MG63 (cell line): ENCODE results near the gene PLCD1. TPM values are rescaled to one million over a fixed set of nuclear protein-coding genes. Genes with fewer than 3 reads are reported as not detected.
"Not testable (repeated sequence)": the region's sequence is repeated elsewhere in the genome, so short reads cannot be mapped to it uniquely, and the experiment has no call there.

Source experiments
- DNase-seq: peaks from one replicate; pipeline ENCODE4 v3.0.0-alpha.2; 2020
- H3K27me3 ChIP-seq: fragments of 250-450 bp; sonication (Bioruptor Pico); 2 replicates; pipeline ENCODE4 v1.5.1; 2020; ENCODE audit warnings: mild to moderate bottlenecking, moderate library complexity
- H3K36me3 ChIP-seq: fragments of 250-450 bp; sonication (Bioruptor Pico); 2 replicates; pipeline ENCODE4 v1.5.1; 2020; ENCODE audit warnings: mild to moderate bottlenecking, moderate library complexity
- H3K4me3 ChIP-seq: fragments of 250-450 bp; sonication (Bioruptor Pico); 2 replicates; pipeline ENCODE4 v1.5.1; 2020; ENCODE audit warnings: mild to moderate bottlenecking, moderate library complexity
- H3K9me3 ChIP-seq: fragments of 250-450 bp; sonication (Bioruptor Pico); 2 replicates; pipeline ENCODE4 v1.5.1; 2020; ENCODE audit warnings: mild to moderate bottlenecking, moderate library complexity
- total RNA-seq: library from RNA; depleted of rRNA; stranded (reverse); fragments of >200 nt; shearing (Covaris generic); gene quantifications from 2 replicates; pipeline ENCODE4 v1.2.3, GENCODE V29; 2014; ENCODE audit warnings: low replicate concordance; rRNA removed

The PLCD1 gene
- total RNA-seq, result 0.13 TPM in 1 of 2 replicates, not detected in the other

DNA sequence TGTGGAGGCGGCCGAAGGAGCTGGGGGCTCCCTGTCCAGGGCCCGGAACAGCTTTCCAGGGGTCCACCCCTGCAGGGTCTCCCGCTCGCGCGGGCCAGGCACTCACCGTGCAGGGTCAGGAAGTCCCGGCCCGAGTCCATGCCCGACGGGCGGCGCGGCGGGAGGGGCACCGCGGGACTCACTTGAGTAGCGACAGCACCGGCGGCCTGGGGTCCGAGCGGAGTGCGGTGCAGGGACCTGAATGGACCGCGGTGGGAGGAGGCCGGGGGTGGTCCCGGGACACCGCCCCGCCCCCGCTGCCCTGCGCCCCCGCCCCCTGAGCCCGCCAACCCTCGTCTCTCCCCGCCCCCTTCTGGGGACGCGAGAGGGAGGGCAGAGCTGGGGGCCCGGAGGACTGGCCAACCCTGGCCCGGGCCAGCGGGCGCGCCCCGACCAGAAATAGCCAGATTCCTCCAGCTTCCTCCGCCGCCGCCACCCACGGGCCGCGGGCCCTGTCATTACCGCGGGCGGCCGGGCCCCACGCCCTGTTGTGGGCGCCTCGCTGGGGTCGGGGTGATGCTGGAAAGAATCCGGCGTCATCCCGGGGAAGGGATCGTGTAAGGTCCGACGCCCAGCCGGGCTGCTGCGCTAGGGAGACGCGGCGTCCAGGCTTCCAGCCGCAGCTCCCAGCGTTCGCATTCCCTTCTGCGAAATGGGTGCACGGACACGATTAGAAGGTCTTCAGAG is at the start of gene PLCD1:
Gene PLCD1, minus strand, starts transcription at position 243 of the 726 bp plus-strand sequence. Its CDS starts 103 bp downstream, at position 140.
- DNase-seq, result no peak
- Histone ChIP-seq H3K27me3 (no peaks in the 10 kb centered on the region), H3K4me3 (no peak within 1 kb of the TSS), H3K9me3 (no peaks in the 10 kb centered on the region), H3K36me3 (no peaks in the 10 kb centered on the region)

DNA sequence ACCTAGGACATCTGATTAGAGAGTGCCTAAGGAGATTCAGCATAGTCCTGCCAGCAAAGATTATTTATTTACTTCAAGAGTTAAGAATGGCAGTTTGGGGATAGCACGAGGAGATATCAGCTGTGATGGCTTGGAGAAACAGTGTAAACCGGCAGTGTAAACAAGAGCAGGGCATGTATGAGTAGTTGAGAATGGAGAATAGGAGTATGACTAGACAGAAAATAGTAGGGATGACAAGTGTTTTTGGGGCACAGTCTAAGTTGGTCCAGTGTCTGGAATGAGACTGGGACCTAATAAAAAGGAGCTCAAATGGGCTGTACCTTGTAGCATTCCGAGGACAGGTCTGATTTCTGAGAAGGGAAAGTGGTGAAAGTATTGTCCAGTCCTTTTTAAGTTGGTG is 47.6 kb upstream of the PLCD1 start:
- not testable (repeated sequence) for H3K36me3 ChIP-seq, DNase-seq, H3K9me3 ChIP-seq, H3K4me3 ChIP-seq, H3K27me3 ChIP-seq

DNA sequence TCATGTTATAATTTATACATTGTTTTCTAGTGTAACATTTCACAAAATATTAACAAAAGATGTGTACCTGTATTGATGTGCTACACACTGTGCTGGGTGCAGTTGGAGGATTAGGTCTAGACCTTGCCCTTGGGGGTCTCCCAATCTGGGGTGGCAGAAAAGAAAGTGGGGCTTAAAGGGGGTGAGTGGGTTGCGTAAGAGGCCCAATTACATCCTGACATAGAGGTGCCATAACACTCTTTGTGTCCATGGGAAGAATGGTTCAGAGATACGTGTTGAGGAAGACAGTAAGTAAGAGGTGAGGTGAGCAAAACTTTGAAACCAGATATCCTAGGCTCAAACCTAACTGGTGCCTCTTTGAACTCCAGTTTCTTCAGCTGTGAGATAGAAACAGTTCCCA is 40.6 kb upstream of the PLCD1 start:
- no peak for DNase-seq
- H3K4me3 ChIP-seq, result no peak overlapping the region
- no peaks in the 10 kb centered on the region for H3K36me3 ChIP-seq
- no peaks in the 10 kb centered on the region for H3K9me3 ChIP-seq
- no peaks in the 10 kb centered on the region for H3K27me3 ChIP-seq

DNA sequence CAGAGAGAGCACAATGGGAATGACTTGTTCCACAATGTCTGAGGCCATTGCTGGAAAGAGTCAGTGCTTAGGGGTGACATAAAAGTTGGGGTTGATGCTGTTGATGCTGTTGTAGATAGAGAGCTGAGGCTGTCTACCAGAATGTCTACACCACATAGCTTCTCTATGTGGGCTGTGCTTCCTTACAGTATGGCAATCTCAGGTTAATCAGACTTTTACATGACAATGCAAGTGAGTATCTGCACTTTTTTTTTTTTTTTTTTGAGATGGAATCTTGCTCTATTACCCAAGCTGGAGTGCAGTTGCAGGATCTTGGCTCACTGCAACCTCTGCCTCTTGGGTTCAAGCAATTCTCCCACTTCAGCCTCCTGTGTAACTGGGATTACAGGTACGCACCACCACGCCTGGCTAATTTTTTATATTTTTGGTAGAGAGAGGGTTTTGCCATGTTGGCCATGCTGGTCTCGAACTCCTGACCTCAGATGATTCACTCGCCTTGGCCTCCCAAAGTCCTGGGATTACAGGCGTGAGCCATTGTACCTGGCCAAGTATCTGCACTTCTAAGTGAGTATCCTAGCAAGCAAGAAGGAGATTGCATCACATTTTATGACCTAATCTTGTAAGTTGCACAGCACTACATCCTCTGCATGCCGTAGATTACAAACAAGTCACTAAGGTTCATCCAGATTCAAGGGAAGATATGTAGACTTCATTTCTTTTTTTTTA is 38.2 kb upstream of the PLCD1 start:
- H3K36me3 ChIP-seq, result no peaks in the 10 kb centered on the region
- no peaks in the 10 kb centered on the region for H3K27me3 ChIP-seq
- no peak overlapping the region for H3K4me3 ChIP-seq
- H3K9me3 ChIP-seq, result no peaks in the 10 kb centered on the region
- no peak for DNase-seq

DNA sequence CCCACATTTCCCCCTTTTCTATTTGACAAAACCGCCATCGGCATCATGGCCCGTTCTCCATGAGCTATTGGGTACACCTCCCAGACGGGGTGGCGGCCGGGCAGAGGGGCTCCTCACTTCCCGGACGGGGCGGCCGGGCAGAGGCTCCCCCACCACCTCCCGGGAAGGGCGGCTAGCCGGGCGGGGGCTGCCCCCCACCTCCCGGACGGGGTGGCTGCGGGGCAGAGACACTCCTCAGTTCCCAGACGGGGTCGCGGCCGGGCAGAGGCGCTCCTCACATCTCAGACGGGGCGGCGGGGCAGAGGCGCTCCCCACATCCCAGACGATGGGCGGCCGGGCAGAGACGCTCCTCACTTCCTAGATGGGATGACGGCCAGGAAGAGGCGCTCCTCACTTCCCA is 35.0 kb upstream of the PLCD1 start:
- H3K27me3 ChIP-seq, H3K9me3 ChIP-seq, H3K36me3 ChIP-seq, H3K4me3 ChIP-seq, DNase-seq: not testable (repeated sequence)

DNA sequence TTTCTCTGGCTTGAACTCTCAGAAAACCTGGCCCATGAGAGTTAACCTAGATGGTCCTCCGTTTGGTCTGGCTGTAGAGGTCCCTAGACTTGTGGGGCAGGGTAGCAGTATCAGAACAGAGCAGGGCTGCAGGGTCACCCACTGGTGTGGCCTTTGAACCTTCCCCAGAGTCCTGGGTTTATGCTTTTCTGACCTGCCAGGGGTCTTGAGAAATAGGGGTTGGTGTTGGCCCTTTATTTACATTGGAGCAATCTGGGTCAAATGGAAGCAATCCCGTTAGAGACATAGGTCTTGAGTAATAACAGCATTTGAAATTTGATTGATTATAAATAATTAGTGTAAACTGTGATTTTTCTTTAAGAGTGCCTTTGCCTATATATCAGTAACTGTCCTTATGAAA is 33.4 kb upstream of the PLCD1 start:
- Histone ChIP-seq H3K27me3 (no peaks in the 10 kb centered on the region), H3K4me3 (no peak overlapping the region)
- DNase-seq, result no peak

DNA sequence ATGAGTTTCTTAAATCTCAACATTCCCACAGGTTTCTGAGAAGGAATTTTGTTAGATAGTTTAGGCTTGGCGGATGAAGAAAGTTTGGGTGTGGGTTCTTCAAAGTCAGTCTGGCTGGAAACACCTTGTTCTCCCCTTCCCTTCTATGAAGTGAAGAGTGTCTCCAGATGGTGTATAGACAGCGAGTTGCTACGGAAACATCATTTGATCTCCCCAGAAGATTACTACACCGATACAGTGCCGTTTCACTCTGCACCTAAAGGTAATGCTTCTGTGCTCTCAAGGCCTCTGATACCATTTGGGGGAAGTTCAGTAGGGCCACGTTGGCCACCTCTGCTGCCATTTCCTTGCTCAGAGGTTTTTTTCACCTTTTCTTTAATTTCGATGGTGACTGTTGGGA is 30.1 kb upstream of the PLCD1 start:
- DNase-seq, result no peak
- Histone ChIP-seq H3K4me3 (no peak overlapping the region), H3K9me3 (no peaks in the 10 kb centered on the region), H3K27me3 (no peaks in the 10 kb centered on the region), H3K36me3 (no peaks in the 10 kb centered on the region)

More for the DNA sequence above, 33.4 kb upstream of the PLCD1 start:
- no peaks in the 10 kb centered on the region for H3K36me3 ChIP-seq
- H3K9me3 ChIP-seq, result no peaks in the 10 kb centered on the region

DNA sequence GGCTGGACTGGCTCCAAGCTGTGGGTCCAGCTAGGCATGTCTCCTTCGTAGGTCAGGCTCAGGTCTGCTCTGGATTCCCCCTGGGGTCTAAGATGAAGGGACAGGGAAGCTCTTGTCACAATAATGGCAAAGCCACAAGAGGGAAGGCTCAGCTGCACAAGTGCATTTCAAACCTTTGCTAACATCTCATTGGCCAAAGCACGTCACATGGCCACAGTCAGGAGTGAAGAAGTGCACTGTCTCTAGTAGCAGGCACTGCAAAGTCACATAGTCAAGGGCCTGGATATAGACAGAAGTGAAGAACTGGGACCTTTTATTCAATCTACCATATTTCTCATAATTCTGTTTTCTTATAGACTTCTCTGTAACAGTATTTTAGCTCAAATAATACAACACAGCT is 29.7 kb upstream of the PLCD1 start:
- H3K27me3 ChIP-seq, result no peaks in the 10 kb centered on the region
- no peaks in the 10 kb centered on the region for H3K9me3 ChIP-seq
- DNase-seq, result no peak
- H3K36me3 ChIP-seq, result no peaks in the 10 kb centered on the region
- H3K4me3 ChIP-seq, result no peak overlapping the region

DNA sequence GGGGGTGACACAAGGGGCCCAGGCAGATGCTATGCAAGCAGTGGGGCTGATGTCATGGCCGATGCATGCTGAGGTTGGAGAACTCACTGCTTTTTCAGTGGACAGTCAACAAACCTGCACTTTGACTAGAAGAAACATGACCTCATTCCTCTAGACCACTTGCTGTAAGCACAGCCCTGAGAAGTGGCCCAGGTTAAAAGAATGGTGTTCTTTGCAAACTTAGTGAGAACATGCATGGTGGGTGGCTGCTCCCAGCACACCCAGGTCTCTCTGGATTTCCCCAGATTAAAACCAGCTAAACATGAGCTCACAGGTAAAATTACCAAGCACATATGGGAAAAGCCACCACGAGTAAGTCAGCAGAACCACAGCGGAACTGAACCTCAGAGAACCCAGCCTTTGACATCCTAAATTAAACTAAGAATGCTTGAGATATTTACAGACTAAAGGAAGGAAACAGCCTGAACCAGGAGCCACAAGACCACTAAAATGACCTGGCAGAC is 25.1 kb upstream of the PLCD1 start:
- no peaks in the 10 kb centered on the region for H3K36me3 ChIP-seq
- H3K27me3 ChIP-seq, result no peaks in the 10 kb centered on the region
- no peak overlapping the region for H3K4me3 ChIP-seq
- no peak for DNase-seq
- no peaks in the 10 kb centered on the region for H3K9me3 ChIP-seq

DNA sequence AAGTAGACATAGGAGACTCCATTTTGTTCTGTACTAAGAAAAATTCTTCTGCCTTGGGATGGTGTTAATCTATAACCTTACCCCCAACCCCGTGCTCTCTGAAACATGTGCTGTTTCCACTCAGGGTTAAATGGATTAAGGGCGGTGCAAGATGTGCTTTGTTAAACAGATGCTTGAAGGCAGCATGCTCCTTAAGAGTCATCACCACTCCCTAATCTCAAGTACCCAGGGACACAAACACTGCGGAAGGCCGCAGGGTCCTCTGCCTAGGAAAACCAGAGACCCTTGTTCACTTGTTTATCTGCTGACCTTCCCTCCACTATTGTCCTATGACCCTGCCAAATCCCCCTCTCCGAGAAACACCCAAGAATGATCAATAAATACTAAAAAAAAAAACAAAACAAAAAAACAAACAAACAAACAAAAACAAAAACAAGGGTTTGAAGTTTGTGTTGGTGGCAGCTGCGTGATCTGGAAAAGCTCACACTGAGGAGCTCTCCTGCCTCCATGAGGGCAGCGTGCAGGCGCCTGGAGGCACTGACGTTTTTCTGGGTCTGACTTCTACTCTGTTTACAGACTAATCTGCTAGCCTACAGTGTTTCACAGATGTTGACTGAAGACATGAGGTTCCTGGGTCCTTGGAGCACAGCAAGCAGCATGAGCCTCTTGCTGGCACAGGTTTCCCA is 24.5 kb upstream of the PLCD1 start:
- H3K4me3 ChIP-seq, H3K36me3 ChIP-seq, H3K9me3 ChIP-seq, DNase-seq, H3K27me3 ChIP-seq: not testable (repeated sequence)

DNA sequence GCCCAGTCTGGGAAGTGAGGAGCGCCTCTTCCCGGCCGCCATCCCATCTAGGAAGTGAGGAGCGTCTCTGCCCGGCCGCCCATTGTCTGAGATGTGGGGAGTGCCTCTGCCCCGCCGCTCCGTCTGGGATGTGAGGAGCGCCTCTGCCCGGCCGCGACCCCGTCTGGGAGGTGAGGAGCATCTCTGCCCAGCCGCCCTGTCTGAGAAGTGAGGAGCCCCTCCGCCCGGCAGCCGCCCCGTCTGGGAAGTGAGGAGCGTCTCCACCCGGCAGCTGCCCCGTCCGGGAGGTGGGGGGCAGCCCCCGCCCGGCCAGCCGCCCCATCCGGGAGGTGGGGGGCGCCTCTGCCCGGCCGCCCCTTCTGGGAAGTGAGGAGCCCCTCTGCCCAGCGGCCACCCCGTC is 23.8 kb upstream of the PLCD1 start:
- H3K27me3 ChIP-seq, H3K4me3 ChIP-seq, H3K9me3 ChIP-seq, DNase-seq, H3K36me3 ChIP-seq: not testable (repeated sequence)

DNA sequence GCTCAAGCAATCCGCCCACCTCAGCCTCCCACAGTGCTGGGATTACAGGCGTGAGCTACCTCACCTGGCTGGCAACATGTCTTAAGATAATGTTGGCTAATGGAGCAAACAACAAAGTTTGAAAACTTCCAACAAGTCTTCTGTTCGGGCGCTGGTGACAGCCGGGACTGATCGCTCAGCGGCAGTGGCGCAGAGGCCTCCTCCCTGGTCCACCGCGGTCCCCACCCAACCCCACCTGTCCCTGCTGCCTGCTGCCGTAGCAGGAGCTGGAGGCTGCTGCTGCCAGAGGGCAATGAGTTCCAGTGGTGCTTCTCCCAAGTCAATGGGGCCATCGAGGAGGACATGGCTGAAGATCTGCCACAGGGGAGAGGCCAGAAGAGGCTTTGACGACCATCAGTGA is 21.7 kb upstream of the PLCD1 start:
- DNase-seq, result no peak
- Histone ChIP-seq H3K27me3 (no peaks in the 10 kb centered on the region), H3K4me3 (no peak overlapping the region), H3K36me3 (no peaks in the 10 kb centered on the region), H3K9me3 (no peaks in the 10 kb centered on the region)

DNA sequence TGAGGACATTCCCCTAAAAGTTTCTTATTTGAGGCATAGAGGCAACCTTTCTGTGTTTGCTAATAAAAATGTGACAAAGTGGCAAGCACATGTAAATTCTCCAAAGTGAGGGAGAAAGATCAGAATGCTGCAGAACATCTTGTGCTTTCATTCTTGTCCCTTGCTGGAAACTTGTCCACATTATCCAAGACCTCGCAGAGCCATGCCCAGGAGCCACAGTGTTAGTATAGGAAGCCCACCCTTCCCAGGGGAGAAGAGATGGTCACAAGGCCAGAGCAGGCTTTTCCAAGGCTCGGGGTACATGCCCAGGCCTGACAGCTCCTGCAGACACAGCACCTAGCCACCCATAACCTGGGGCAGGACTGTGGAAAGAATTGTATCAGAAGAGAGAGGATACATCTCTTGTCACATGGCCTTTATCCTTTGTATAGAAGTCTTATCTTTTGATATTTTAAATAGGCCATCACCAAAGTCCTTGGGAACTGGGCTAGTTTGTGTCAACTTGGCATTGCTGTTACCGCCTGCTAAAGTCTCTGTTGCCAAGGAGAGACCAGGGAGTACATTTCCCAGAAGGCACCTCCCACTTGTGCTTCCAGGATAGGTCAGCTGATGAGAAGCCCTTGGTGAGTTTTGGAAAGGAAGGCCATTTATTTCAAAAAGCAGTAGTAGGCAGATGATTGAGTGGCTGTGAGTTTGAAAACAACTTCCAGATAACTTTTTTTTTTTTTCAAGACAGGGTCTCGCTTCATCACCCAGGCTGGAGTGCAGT is 20.1 kb upstream of the PLCD1 start:
- DNase-seq, result no peak
- Histone ChIP-seq H3K9me3 (no peaks in the 10 kb centered on the region), H3K36me3 (no peaks in the 10 kb centered on the region), H3K4me3 (no peak overlapping the region), H3K27me3 (no peaks in the 10 kb centered on the region)

DNA sequence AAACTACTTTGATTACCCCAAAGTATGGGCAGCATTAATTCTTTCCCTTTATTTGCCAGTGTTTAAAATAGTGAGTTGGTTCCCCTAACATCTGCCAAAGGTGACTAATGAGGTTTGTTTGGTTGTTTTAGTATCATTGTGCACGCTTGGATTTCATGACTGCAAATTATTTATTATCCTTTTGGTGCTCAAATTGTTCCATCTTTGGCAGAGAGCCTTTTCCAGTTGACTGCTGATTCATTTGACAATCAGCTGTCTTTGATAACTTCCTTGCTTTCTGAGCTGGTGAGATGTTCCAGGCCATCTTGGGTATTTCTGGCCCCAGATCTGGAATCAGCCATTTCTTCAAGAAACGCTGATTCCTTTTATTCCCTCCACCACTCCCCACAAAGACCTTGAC is 18.5 kb upstream of the PLCD1 start:
- DNase-seq, result peak; percentile 27
- H3K9me3 ChIP-seq, result no peaks in the 10 kb centered on the region
- no peak overlapping the region for H3K4me3 ChIP-seq
- H3K36me3 ChIP-seq, result no peaks in the 10 kb centered on the region
- H3K27me3 ChIP-seq, result no peaks in the 10 kb centered on the region

DNA sequence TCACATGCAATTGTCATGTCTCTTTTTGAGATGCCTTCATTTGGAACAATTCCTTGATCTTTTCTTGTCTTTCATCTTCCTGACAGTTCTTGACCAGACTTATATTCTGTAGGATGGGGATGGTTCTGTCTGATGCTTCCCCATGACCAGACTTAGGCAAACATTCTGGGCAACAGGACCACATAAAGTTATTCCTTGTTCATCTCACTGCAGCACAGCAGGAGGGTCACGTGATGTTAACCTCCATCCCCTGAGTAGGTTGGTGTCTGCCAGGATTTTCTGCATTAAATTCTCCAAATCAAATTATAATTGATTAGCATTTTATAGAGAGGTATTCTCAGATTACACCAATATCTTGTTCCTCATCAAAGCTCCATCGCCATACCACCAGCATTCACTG is 17.4 kb upstream of the PLCD1 start:
- H3K36me3 ChIP-seq, result no peaks in the 10 kb centered on the region
- DNase-seq, result no peak

DNA sequence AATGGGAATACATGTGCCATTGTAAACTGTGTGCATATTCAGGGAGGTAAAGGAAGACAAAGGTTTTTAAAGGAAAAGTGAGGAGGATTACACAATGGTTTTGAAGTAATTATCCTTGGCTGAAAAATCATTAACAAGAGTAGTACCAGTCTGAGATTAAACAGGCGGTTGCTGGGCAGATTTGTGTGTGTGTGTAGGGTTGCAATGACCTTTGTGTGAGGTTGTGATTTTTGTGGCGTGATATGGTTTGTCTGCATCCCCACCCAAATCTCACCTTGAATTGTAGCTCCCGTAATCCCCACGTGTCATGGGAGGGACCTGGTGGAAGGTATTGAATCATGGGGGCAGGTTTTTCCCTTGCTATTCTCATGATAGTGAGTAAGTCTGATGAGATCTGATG is 16.6 kb upstream of the PLCD1 start:
- no peaks in the 10 kb centered on the region for H3K9me3 ChIP-seq
- DNase-seq, result no peak
- no peak overlapping the region for H3K4me3 ChIP-seq
- H3K36me3 ChIP-seq, result no peaks in the 10 kb centered on the region
- no peaks in the 10 kb centered on the region for H3K27me3 ChIP-seq

More for the DNA sequence above, 17.4 kb upstream of the PLCD1 start:
- no peaks in the 10 kb centered on the region for H3K27me3 ChIP-seq
- no peaks in the 10 kb centered on the region for H3K9me3 ChIP-seq
- no peak overlapping the region for H3K4me3 ChIP-seq

DNA sequence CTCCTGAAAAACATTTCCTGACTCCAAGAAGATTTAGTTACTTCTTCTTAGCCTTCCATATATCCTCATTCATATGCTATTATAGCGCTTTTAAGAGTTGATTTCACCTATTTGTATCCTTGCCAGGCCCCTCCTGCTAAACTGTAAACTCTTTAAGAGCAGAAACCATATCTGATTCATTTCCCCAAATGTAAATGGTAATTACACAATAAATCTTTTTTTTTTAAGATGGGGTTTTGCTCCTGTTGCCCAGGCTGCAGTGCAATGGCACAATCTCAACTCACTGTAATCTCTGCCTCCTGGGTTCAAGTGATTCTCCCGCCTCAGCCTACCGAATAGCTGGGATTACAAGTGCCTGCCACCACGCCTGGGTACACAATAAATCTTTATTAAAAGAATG is 14.0 kb upstream of the PLCD1 start:
- Histone ChIP-seq H3K27me3 (no peaks in the 10 kb centered on the region), H3K4me3 (no peak overlapping the region), H3K9me3 (no peaks in the 10 kb centered on the region), H3K36me3 (no peaks in the 10 kb centered on the region)
- no peak for DNase-seq
